Prostate gland (tissue), 2 donors: Measurements from ENCODE around the gene WNT2.

Experiments used
- POLR2A ChIP-seq: fragments of 450-650 bp; IDR thresholded peaks from one replicate; pipeline ENCODE4 v1.6.1; 2016; ENCODE audit warnings: antibody characterized with exemption, mild to moderate bottlenecking
- POLR2AphosphoS5 ChIP-seq: sonication (generic); formaldehyde crosslinking; IDR thresholded peaks from one replicate; pipeline ENCODE4 v1.6.1; 2017; ENCODE audit warnings: antibody characterized with exemption
- TF ChIP-seq, protein P1 (sequence below), 4 experiments: fragments of 200-600 bp in 2 of 4; fragments of 450-650 bp in 2 of 4; sonication (generic) in 2 of 4; IDR thresholded peaks; 1 replicate in 3 of 4; 2 replicates in 1 of 4; pipeline ENCODE4 v1.5.1; 2016 to 2019; ENCODE audit warnings: antibody characterized with exemption in 4 of 4, mild to moderate bottlenecking in 2 of 4, moderate library complexity in 2 of 4

DNA sequence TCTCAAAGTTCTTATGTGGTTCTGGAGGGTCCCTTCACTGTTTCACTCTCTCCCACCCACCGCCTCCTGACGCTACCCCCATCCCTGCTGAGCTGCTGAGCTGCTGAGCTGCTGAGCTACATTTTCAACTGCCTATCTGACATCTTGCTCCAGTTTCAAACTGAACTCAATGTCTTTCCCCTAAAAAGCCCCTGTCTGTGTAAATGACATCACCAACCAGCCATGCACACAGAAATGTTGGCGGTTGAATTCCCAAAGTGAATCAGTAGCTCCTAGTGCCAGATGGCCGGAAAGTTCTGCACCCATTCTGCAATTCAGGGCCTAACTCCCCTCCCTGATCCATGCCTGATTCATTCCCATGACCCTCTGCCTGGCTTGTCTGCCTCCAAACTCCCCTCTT lies 71.2 kb downstream of the WNT2 start:
- TF ChIP-seq POLR2A: no peak
- TF ChIP-seq, protein P1, sequence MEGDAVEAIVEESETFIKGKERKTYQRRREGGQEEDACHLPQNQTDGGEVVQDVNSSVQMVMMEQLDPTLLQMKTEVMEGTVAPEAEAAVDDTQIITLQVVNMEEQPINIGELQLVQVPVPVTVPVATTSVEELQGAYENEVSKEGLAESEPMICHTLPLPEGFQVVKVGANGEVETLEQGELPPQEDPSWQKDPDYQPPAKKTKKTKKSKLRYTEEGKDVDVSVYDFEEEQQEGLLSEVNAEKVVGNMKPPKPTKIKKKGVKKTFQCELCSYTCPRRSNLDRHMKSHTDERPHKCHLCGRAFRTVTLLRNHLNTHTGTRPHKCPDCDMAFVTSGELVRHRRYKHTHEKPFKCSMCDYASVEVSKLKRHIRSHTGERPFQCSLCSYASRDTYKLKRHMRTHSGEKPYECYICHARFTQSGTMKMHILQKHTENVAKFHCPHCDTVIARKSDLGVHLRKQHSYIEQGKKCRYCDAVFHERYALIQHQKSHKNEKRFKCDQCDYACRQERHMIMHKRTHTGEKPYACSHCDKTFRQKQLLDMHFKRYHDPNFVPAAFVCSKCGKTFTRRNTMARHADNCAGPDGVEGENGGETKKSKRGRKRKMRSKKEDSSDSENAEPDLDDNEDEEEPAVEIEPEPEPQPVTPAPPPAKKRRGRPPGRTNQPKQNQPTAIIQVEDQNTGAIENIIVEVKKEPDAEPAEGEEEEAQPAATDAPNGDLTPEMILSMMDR (IDR thresholded peaks at IDR 0.05): no peak
- no peak for TF ChIP-seq POLR2AphosphoS5
